KMS-11 (cell line): ENCODE results near the gene PYGM.

Experiments used
- H2AFZ ChIP-seq: fragments of 200-600 bp; sonication (generic); 2 replicates; pipeline ENCODE4 v1.6.1; 2016; ENCODE audit warnings: antibody characterized with exemption, mixed run types, low read depth
- H3K27ac ChIP-seq: fragments of 200-600 bp; sonication (generic); 2 replicates; pipeline ENCODE4 v1.6.1; 2016; ENCODE audit warnings: mild to moderate bottlenecking, mixed run types
- H3K27me3 ChIP-seq: fragments of 200-600 bp; sonication (generic); 2 replicates; pipeline ENCODE4 v1.6.1; 2017; ENCODE audit warnings: mild to moderate bottlenecking, low read depth, mixed run types, moderate library complexity; ENCODE audit not compliant: insufficient read depth
- H3K36me3 ChIP-seq: fragments of 200-600 bp; sonication (generic); 2 replicates; pipeline ENCODE4 v1.6.1; 2017; ENCODE audit warnings: mild to moderate bottlenecking, mixed run types; ENCODE audit not compliant: insufficient read depth
- H3K4me1 ChIP-seq: fragments of 200-600 bp; sonication (generic); 2 replicates; pipeline ENCODE4 v1.6.1; 2016; ENCODE audit warnings: mild to moderate bottlenecking, low read depth, mixed run types; ENCODE audit not compliant: poor library complexity, severe bottlenecking
- H3K4me2 ChIP-seq: fragments of 200-600 bp; sonication (generic); 2 replicates; pipeline ENCODE4 v1.7.0; 2016; ENCODE audit warnings: mild to moderate bottlenecking, mixed run types
- H3K4me3 ChIP-seq: fragments of 200-600 bp; sonication (generic); IDR thresholded peaks from 2 replicates; pipeline ENCODE4 v1.6.1; 2017; ENCODE audit warnings: low read depth, low read length, mixed read lengths; ENCODE audit not compliant: insufficient read depth
- H3K79me2 ChIP-seq: fragments of 200-600 bp; sonication (generic); 2 replicates; pipeline ENCODE4 v1.6.1; 2016; ENCODE audit warnings: low read depth, mixed run types; ENCODE audit not compliant: insufficient read depth
- H3K9ac ChIP-seq: fragments of 200-600 bp; sonication (generic); 2 replicates; pipeline ENCODE4 v1.6.1; 2016; ENCODE audit warnings: mild to moderate bottlenecking, mixed run types
- H4K20me1 ChIP-seq: fragments of 200-600 bp; sonication (generic); 2 replicates; pipeline ENCODE4 v1.6.1; 2016; ENCODE audit warnings: mild to moderate bottlenecking, mixed run types; ENCODE audit not compliant: insufficient read depth
- CTCF ChIP-seq: fragments of 200-600 bp; sonication (generic); conservative IDR thresholded peaks from 2 replicates; pipeline ENCODE4 v1.6.1; 2017; ENCODE audit warnings: low read depth, mild to moderate bottlenecking, antibody characterized with exemption, low read length, moderate library complexity, mixed read lengths

The PYGM gene

GRCh38 chr11:64744544-64745188, 15.1 kb downstream of the PYGM start:
- Histone ChIP-seq H3K27ac (no peak overlapping the region), H3K4me3 (no peak overlapping the region), H3K4me2 (peak overlapping the region; percentile 94), H3K9ac (no peak overlapping the region), H3K36me3 (no peaks in the 10 kb centered on the region), H4K20me1 (no peaks in the 10 kb centered on the region), H3K27me3 (peaks cover 59% of the 10 kb centered on the region), H2AFZ (peak overlapping the region; percentile 54; the same call in 1 of the 2 replicates), H3K79me2 (no peaks in the 10 kb centered on the region), H3K4me1 (peaks cover 31% of the 10 kb centered on the region)
- TF ChIP-seq CTCF = no peak

GRCh38 chr11:64743591-64744543, 15.9 kb downstream of the PYGM start, which contains the start of gene RASGRP2:
Gene RASGRP2, minus strand, starts transcription at chr11:64744142. Its CDS starts 1,276 bp downstream, at chr11:64742866.
- Histone ChIP-seq H4K20me1 (no peaks in the 10 kb centered on the region), H3K79me2 (no peaks in the 10 kb centered on the region), H2AFZ (peak within 1 kb of the TSS; percentile 91; the same call in 1 of the 2 replicates), H3K9ac (no peak within 1 kb of the TSS), H3K4me1 (peaks cover 31% of the 10 kb centered on the region), H3K4me3 (no peak within 1 kb of the TSS), H3K4me2 (peak within 1 kb of the TSS; percentile 94), H3K27ac (no peak within 1 kb of the TSS), H3K36me3 (no peaks in the 10 kb centered on the region), H3K27me3 (peaks cover 67% of the 10 kb centered on the region)
- peak; percentile 46 for TF ChIP-seq CTCF

GRCh38 chr11:64742889-64743590, 16.7 kb downstream of the PYGM start:
- Histone ChIP-seq H3K4me3 (no peak overlapping the region), H3K9ac (no peak overlapping the region), H3K4me2 (peak overlapping the region; percentile 94), H3K36me3 (no peaks in the 10 kb centered on the region), H3K4me1 (peaks cover 31% of the 10 kb centered on the region), H2AFZ (peak overlapping the region; percentile 91), H3K79me2 (no peaks in the 10 kb centered on the region), H4K20me1 (no peaks in the 10 kb centered on the region), H3K27me3 (peaks cover 75% of the 10 kb centered on the region), H3K27ac (no peak overlapping the region)
- TF ChIP-seq CTCF = peak; percentile 74

- Histone ChIP-seq H3K27me3 (peaks cover 83% of the 10 kb centered on the region), H3K36me3 (no peaks in the 10 kb centered on the region), H3K4me1 (peaks cover 31% of the 10 kb centered on the region), H3K4me3 (no peak overlapping the region), H2AFZ (peak overlapping the region; percentile 91), H4K20me1 (no peaks in the 10 kb centered on the region), H3K4me2 (peak overlapping the region; percentile 94), H3K79me2 (no peaks in the 10 kb centered on the region), H3K9ac (no peak overlapping the region), H3K27ac (no peak overlapping the region)
- no peak for TF ChIP-seq CTCF
These were observed 17.5 kb downstream of the PYGM start for GRCh38 chr11:64742087-64742888.
